Neural crest cell (in vitro differentiated cells): Measurements from ENCODE around the gene DNAJB6. TPM values are rescaled to one million over a fixed set of nuclear protein-coding genes. Genes with fewer than 3 reads are reported as not detected.

Experiments
- DNase-seq: peaks from one replicate; pipeline ENCODE4 v3.0.0; 2021; ENCODE audit warnings: low read depth, mixed read lengths, low spot score
- H3K27ac Mint-ChIP-seq: one replicate; pipeline ENCODE4 v1.8.0; 2021; ENCODE audit warnings: mild to moderate bottlenecking, mixed read lengths; ENCODE audit not compliant: unreplicated experiment
- H3K27me3 Mint-ChIP-seq: 2 replicates; pipeline ENCODE4 v1.8.0; 2021; ENCODE audit warnings: low read depth, mild to moderate bottlenecking, mixed read lengths
- H3K36me3 Mint-ChIP-seq: 2 replicates; pipeline ENCODE4 v1.8.0; 2021; ENCODE audit warnings: low read depth, mild to moderate bottlenecking, mixed read lengths
- H3K4me1 Mint-ChIP-seq: 2 replicates; pipeline ENCODE4 v1.8.0; 2021; ENCODE audit warnings: mixed read lengths
- H3K4me3 Mint-ChIP-seq: one replicate; pipeline ENCODE4 v1.8.0; 2021; ENCODE audit warnings: mild to moderate bottlenecking, mixed read lengths
- H3K9me3 Mint-ChIP-seq: 2 replicates; pipeline ENCODE4 v1.8.0; 2021; ENCODE audit warnings: mixed read lengths
- CTCF ChIP-seq: fragments of 200-600 bp; sonication (generic); conservative IDR thresholded peaks from 2 replicates; pipeline ENCODE4 v1.5.0; 2021; ENCODE audit warnings: antibody characterized with exemption, mild to moderate bottlenecking
- total RNA-seq: library from RNA; stranded (reverse); gene quantifications from 2 replicates; pipeline ENCODE4 v1.2.1, GENCODE V29; 2021

DNAJB6 gene
- total RNA-seq, 1 donor from 2014 or later: 102 TPM

- Mint-ChIP-seq H3K27ac (no peak overlapping the region), H3K9me3 (peaks cover 3% of the 10 kb centered on the region), H3K4me1 (peaks cover 17% of the 10 kb centered on the region), H3K27me3 (no peaks in the 10 kb centered on the region), H3K36me3 (no peaks in the 10 kb centered on the region), H3K4me3 (no peak overlapping the region)
- no peak for DNase-seq
- no peak for TF ChIP-seq CTCF
Measured at GRCh38 chr7:157440346-157441022, 103.7 kb downstream of the DNAJB6 start.

DNA sequence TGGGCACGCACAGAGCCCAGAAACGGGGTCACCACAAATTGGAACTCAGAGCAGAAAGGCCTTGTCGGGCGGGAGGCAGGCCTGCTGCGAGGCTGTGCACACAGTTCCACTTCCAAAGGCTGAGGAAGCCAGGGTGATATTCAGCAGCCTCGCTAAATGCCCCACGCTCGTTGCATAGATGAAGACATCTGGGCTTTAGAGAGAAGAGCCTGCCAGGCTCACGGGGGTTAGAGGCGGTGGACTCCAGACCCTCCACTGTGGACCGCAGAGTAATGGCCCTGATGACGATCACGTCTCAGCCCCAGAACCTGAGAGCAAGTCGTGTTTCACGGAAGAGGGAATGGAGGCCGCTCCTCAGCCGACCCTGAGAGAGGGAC, 104.2 kb downstream of the DNAJB6 start:
- peaks cover 3% of the 10 kb centered on the region for H3K9me3 Mint-ChIP-seq
- no peak overlapping the region for H3K4me3 Mint-ChIP-seq
- no peaks in the 10 kb centered on the region for H3K36me3 Mint-ChIP-seq
- H3K27me3 Mint-ChIP-seq: no peaks in the 10 kb centered on the region
- H3K4me1 Mint-ChIP-seq: peaks cover 17% of the 10 kb centered on the region
- H3K27ac Mint-ChIP-seq: no peak overlapping the region
- no peak for DNase-seq
- no peak for TF ChIP-seq CTCF

GRCh38 chr7:157442456-157442855, 105.7 kb downstream of the DNAJB6 start:
- TF ChIP-seq CTCF: no peak
- Mint-ChIP-seq H3K27ac (no peak overlapping the region), H3K9me3 (peaks cover 3% of the 10 kb centered on the region), H3K36me3 (no peaks in the 10 kb centered on the region), H3K4me3 (no peak overlapping the region), H3K27me3 (no peaks in the 10 kb centered on the region), H3K4me1 (peaks cover 11% of the 10 kb centered on the region)
- DNase-seq: no peak

- H3K4me1 Mint-ChIP-seq: peaks cover 11% of the 10 kb centered on the region
- H3K36me3 Mint-ChIP-seq: no peaks in the 10 kb centered on the region
- TF ChIP-seq CTCF: no peak
- peak overlapping the region; percentile 7 for H3K27ac Mint-ChIP-seq
- DNase-seq: no peak
- no peaks in the 10 kb centered on the region for H3K27me3 Mint-ChIP-seq
- peaks cover 3% of the 10 kb centered on the region for H3K9me3 Mint-ChIP-seq
- H3K4me3 Mint-ChIP-seq: no peak overlapping the region
Measured at GRCh38 chr7:157442993-157443831, 106.4 kb downstream of the DNAJB6 start.

GRCh38 chr7:157444011-157444842, 107.4 kb downstream of the DNAJB6 start:
- no peak for DNase-seq
- Mint-ChIP-seq H3K36me3 (no peaks in the 10 kb centered on the region), H3K27ac (peak overlapping the region; percentile 7), H3K9me3 (peaks cover 3% of the 10 kb centered on the region), H3K4me3 (no peak overlapping the region), H3K4me1 (peaks cover 11% of the 10 kb centered on the region), H3K27me3 (no peaks in the 10 kb centered on the region)
- TF ChIP-seq CTCF: no peak
